Amniotic epithelial cell (primary cell): ENCODE measurements around the gene LYPD6B.

Source experiments
- DNase-seq: peaks from one replicate; pipeline ENCODE4 v3.0.0-alpha.2; 2010; ENCODE audit warnings: low read depth

LYPD6B gene, protein sequence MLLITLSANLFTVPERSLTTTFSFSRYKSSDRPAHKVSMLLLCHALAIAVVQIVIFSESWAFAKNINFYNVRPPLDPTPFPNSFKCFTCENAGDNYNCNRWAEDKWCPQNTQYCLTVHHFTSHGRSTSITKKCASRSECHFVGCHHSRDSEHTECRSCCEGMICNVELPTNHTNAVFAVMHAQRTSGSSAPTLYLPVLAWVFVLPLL

DNA sequence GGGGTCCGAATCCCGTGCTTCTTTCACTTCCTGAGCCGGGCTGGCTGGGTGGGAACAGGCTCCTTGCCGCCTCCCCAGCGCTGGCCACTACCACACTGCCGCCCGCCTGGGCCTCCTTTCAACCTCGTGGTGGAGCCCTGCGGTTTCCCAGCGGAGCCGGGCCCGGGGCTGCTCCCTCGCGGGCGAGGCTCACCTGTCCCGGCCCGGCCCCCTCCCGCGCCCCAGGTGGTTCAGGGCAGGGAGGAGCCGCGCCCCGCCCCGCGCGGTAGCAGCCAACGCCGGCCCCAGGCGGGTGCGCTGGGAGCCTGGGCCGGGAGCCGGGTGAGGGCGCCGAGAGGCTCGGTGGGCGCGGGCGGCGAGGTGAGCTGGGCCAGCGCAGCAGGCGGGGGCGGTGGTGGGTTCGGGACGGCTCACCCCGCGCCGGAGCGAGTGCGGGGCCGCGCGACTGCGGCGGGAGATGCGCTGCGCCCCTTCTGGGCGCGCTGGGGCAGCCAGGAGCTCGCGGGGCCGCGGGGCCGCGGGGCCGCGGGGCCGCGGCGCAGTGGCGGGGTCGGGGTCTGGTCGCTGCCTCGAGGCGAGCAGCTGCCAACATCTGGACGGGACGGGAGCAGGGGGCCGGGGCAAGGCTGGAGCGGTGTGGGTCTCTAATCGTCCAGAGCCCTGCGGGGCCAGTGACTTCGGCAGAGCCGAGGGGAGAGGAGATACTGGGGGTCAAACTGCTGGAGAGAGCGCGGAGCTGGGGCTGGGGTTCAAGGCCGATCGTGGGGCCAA is at the start of gene LYPD6B:
TSS of gene LYPD6B (plus strand) at position 258 of the 771 bp plus-strand sequence. CDS start 92,250 bp downstream, outside the sequence.
- no peak for DNase-seq

DNA sequence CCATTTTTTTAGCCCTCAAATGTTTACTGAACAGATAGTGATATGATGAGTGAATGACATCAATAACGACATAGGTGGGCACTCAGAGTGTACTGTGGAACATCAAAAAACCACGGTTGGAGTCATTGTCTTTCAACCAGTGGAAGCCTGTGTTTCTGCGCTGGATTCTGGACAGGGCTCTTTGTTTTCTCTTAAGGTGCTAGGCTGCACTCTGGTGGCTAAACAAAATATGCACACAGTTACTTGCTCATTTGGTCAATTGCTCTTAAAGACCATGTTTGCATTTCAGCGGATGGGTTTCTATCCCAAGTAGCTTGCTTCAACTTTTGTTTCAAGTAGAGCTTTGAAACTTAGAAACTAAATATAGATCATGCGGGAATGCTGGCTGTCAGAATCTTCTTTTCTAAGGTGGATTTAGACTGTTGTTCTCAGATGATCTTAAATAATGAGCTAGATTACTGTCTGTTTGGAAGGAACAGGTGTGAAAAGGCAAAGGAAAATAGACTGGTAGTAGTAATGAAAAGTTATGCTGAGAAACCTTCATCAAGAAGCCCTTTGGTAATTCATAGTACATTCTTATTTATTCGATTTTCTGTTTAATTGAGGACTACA is 48.5 kb upstream of the LYPD6B start:
- peak; percentile 76 for DNase-seq

DNA sequence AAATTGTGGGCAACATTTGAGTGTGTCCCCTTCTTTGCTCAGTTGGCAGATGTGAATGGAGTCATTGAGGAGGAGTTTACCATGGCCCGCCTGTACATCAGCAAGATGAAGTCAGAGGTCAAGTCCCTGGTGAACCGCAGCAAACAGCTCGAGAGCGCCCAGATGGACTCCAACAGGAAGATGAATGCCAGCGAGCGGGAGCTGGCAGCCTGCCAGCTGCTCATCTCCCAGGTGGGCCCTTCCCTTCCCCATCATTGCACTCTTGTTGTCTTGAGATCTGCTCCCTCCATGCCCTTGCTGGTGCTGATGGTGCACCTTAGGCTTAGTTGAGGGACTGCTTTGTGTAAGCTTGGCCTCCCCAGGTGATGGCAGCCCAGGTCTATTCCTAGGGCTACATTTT is 47.5 kb upstream of the LYPD6B start:
- DNase-seq: no peak

DNA sequence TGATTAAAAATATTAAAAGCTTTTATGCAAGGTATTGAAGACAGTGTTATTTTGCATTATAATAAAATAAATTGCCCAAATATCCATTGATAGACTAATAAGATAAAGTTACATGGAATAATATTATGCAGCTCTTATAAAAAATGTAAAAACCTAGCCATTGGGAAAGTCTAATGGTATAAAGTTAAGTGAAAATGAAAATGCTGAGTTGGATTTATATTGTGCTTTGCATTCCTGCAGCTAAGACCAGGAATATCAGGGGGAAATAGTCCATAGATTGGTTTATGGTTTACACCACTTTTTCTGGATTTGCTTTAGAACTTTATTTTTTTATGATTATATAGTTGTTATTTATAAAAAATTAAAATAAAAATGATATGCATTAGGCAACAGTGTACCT is 46.1 kb upstream of the LYPD6B start:
- no peak for DNase-seq

DNA sequence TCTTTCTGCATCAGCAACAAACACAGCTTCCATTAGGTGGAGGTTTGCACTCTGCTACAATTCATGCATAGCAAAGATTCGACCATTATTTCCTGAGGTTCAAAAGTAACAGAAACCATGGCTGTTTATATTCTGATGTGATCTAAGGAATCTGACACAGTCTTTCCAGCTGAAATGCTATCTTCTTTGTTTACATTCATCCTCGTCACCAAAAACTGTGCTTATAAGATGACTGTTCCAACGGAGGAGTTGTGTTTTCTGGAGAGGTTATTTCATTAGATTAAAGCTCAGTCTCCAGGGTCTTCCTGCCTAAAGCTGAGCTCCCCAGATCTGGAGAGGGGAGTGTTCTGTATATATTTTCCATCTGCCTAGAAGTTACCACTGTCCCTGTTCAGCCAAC is 45.1 kb upstream of the LYPD6B start:
- no peak for DNase-seq

DNA sequence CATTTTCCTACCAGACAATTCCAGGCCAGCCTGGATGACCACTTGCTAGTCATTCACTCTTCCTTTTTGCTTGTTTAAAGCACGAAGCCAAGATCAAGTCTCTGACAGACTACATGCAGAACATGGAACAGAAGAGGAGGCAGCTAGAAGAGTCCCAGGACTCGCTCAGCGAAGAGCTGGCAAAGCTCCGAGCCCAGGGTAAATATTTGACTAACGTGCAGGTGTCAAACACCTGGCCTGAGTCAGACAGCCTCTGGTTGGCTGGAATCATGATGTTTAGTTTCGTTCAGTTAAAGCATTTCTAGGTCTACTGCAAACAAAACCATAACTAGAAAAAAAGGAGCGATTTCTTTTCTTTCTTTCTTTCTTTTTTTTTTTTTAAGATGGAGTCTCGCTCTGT is 44.2 kb upstream of the LYPD6B start:
- no peak for DNase-seq

DNA sequence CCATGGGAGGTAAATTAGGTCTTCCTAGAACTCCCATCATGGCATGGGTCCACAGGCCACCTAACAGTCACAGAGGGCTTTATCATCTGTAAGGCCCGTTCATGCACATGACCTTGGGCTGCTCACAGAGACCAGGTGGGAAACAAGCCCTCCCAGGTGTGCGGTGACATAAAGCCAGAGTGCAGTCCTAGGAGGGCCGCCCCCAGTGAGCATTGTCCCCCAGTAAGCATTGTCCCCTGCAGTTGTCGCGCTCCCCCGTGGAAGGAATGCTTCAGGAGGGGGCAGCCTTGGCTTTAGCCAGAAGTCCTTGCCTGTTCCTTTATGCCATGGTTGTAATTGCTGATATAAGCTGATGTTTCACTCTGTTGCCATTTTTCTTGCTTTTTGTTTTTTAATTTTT is 41.7 kb upstream of the LYPD6B start:
- no peak for DNase-seq

DNA sequence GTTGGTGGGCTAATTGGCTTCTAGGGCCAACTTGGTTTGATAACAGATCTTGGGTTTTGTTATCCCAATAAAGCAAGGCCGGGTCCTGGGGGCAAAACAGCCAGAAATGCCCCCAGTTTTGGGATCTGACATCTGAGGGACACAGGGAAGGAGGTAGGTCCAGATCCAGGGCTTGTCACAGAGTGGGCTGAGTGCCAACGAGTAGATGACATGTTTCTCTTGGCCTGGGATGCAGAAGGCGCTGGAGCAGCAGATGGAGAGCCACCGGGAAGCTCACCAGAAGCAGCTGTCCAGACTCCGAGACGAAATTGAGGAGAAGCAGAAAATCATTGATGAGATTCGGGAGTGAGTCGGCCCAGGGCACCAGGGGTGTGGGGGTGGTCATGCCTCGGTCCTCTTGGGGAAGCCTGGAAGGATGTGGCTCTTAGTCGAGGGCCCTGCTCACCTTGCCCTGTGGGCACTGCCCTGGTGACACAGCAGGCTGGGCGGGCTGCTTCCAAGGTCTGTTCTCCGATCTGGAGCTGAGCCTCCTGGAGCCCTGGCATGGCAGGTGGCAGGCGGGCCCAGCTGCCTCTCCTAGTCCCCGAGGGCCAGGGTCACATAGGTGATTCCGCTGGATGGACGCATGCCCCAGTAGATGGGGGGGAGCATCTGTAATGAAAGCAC is 40.2 kb upstream of the LYPD6B start:
- DNase-seq: no peak

DNA sequence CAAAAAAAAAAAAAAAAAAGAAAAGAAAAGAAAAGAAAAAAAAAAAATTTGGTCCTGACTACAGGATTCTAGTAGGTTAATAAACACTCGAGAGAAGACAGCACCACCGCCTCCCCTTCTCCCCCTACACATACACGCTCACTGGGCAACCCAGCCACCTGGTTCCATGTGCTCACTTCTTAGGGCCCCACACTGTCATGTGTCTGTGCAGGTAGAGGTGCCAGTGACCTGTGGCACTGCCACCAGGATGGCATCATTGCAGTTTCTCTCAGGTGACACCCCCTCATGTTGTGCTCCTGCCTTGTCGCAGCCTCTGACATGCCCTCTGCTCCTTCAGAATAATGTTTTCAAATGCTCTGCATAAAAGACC is 39.7 kb upstream of the LYPD6B start:
- DNase-seq: no peak

DNA sequence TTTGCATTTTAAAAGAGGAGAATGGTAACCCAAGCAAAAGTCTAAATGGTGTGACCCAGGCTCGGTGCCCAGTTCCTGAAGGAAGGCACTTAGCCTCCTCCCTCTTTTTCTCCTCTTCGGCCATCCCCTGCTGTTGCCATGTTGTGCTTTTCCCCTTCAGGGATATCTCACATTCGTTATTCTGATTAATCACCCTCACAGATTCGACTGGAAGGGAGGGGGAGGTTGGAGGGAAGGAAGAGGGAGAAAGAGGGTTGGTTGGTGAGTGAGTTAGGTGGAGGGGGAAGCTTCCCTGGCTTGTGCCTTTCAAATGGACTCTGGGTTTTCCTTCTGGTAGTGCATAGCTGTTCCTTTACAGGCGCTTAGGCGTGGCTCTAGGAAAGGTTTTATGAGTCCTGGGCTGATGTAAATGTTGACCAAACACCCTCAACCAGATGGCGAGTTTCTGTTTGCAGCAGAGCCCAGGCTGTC is 39.0 kb upstream of the LYPD6B start:
- no peak for DNase-seq

DNA sequence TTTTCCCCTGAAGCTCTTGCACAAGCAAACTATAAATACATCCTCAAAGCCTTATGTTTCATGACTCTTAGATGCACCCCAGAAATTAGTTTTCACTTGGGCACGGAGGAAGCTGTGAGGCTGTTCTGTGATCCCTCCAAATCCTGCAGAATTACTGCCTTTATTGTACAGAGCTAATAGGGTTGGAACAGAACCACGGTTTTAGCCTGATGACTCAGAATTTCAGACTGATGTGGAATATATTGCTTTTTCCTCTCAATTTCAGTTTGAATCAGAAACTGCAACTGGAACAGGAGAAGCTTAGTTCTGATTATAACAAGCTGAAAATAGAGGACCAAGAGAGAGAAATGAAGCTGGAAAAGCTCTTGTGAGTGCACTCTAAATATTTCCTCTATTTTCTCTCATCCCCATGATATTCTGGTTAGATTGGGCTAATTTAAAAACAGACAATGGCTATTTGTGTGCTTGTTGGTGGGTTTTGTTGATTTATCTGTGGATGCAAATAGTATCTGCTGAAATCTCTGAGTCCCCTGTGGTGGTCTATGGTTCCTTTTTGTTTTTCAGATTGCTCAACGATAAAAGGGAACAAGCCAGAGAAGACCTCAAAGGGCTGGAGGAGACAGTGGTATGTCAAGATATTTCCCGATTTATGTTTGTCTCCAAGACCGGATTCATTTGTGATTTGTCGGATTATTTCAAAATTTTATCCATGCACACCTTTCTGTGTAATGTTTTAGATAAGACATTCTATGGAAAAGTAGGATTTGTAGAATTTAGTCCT is 38.2 kb upstream of the LYPD6B start:
- DNase-seq: no peak

DNA sequence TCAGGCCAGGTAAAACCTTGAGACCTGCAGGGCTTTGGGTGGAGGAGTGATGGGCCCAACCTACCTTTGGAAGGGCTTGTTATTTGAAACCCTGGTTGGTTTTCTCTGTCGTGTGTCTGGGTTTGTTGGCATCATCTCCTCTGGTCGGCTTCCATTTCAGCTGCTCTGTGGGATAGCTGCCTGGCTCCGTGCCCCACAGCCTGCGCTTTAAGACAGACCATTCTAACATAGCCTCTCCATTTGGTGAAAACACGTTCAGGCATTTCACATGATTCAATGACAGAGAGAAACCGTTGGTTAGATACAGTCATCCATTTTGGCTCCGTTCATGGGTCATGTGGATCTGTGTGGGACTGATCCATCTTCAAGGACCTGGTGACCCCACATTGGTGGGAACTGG is 37.0 kb upstream of the LYPD6B start:
- no peak for DNase-seq

DNA sequence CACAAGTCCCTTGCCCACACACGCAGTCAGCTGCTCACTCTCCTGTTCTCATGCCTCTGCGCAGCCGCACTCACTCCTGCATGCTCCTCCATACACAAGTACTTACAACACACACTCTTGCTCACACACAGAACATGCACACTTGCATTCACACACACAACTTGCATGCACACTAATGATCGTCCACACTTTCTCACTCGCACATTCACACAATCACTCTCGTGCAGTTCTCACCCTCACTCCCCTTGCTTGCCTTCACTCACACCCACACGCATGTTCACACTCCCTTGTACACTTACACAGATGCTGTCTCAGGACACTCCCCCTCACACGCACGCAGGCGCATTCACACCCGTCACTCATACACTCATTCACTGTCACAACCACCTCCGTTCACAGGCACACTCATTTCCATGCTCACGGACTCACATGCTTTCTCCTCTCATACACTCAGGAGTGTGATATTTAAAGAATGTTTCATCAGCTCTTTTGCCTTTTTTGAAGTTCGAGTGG is 36.1 kb upstream of the LYPD6B start:
- DNase-seq: no peak

DNA sequence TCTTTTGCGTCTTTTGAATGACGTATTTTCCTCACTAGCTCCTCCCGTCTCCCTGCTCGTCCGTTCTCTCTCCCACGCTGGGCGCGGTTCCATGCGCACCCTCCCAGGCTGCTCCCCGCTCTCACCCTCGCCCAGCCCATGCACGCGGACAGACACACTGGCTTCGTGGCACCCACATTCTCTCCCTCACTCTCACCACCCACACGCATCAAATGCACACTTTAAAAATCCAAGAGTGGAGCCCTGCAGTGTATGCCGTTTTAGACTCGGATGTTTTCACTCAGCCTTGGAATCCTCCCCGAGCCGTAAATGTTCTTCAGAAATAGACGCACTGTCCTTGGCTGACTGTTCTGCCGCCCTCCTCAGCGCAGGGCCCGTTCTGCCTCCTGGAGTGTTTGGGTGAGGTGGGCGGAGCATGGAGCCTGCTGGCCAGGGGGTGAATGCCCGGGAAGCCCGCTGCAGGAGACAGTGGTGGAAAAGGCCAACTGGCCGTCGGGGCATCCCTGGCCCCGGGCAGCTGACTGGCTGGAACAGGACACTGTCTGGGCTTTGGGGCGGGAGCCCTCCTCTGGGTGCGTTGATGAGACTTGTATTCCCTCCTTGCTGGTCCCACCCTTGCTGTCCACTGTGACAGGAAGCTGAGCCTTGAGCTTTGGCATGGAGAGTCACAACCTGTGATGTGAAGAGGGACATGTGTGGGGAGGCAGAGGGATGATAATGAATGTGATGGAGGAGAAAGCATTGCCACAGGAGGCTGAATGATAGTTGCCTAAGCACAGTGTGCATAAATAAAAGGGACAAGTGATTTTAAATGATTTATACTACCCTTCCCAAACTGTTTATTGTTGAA is 35.4 kb upstream of the LYPD6B start:
- no peak for DNase-seq

DNA sequence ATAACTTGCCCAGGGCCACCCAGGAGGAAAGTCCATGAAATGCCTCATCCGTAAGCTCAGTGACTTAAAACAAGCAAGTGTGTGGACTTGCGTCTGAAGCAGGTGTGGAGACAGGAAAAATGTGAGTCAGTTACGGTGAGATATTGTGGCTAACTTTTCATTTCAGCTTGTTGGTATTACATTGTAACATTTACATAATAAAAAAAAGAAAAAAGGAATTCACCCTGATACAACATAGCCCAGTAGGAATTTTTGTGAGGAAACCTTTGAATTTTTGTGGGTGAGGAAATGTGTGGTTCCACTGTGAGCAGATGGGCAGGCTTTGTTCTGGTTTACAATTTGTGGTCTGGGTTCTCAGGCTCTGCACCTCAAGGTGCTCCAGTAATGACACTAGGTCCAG is 33.7 kb upstream of the LYPD6B start:
- DNase-seq: peak; percentile 74

DNA sequence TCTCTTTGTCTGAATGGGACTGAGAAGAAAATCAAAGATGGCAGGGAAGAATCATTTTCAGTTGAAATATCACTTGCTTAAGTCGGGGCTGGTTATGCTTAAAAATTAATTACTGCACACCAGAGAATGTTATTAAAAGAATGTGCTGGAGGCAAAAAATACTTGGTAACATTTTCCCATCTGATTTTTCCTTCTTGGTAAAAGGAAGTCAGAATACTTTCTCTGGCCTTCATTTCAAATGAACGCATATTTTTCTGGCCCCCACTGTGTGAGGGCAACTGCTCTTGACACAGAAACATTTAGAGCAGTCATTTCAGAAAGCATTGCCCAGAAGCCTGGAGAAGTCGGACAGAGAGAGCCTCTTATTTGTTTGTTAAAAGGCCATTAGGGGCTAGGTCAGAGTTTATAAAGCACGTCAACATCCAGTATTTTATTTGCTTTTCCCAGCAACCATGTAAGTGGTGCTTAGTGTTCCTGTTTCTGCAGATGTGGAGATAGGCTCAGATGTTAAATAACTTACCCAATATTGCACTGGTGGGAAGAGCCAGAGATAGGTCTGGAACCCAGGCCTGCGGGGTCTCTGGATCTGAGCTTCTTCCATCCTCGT is 32.9 kb upstream of the LYPD6B start:
- DNase-seq: no peak

DNA sequence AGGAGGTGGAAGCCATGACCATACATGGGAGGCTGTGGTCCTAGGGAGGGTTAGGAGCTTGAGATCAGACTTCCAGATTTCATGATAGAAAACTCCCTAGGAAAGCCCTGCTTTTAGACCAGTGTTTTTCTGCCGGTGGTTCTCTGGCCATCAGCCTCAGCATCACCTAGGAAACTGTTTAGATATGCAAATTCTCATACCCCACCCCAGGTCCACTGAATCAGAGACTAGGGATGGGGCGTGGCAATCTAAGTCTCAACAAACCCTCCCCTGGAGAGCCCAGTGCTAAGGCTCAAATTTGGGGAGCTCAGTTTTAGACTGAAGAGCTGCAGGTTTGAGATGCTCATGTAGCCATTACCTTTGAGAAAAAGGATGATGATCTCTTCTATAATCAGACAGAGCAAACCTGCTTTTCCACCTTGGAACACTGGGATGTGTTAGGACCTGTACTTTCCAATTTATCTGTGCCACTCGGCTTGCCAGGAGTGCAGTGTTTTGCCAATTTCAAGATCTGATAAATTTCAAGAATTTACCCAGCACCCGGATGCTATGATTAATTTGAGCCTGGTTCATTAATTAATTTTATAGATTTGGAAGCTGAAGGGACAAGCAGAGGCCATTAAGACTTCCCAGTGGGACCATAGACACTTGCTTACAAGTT is 31.5 kb upstream of the LYPD6B start:
- DNase-seq: no peak

DNA sequence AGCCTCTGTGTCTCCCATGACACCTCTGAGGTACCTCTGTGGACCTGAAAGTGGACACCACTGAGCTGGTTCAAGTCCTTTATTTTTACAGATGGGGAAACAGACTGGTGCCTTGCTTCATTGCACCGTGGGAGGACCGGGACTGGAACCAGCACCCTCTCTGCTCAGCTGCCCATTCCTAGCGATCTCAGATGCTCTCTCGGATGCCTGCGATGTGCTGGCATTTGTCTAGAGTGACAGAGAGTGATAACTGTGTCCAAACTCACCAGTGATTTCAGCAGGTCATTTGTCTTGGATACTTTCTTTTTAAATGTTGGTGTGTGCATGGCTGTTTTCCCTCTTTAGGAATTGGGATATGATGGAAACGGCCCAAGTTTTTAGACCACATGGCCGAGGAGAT is 30.1 kb upstream of the LYPD6B start:
- DNase-seq: no peak

DNA sequence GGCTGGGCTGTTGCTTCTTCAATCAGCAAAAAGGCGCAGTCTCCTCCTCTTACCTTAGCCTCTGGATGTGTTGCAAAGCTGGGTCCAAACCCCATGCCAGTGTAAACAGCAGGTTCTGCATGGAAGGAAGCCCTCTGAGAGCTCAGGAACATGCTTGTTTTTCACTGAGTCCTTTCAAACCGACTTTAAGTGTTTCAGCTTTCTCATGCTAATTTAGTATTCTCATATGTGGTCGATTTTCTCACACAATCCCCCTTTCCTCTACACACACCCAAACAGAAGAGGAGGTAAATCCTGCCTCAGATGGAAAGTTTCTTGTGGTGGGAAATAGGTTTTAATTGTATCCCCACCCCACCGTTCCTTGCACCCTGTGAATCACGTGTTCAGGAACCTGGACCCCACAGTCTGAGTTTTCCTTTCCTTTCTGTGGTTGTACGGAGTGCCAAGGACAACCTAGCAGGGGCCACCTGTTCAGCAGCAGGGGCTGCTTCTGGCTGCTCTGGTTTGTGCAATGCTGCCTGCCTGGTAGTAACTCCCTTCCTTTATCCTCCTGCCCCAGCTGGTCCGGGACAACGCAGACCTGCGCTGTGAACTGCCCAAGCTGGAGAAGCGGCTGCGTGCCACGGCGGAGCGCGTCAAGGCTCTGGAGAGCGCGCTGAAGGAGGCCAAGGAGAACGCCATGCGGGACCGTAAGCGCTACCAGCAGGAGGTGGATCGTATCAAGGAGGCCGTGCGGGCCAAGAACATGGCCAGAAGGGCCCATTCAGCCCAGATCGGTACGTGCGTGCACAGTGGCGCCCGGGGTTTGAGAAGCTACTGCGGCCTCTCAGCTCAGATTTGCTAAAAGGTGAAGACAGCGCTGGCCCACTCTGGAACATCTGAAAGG is 28.7 kb upstream of the LYPD6B start:
- no peak for DNase-seq
